Activated CD8-positive, alpha-beta memory T cell treated with anti-CD3 and anti-CD28 coated beads for 36 hours (primary cell): ENCODE measurements around the gene PHKG2. TPM values are rescaled to one million over a fixed set of nuclear protein-coding genes. Genes with fewer than 3 reads are reported as not detected.

Experiments used
- CTCF ChIA-PET: fragments of 350-600 bp; sonication (Branson Sonifier 250); formaldehyde crosslinking; loops from one replicate; lab custom pipeline; 2021; ENCODE audit warnings: antibody characterized with exemption; lab: Charles Lee
- POLR2A ChIA-PET: fragments of 350-600 bp; sonication (Branson Sonifier 250); formaldehyde crosslinking; loops from one replicate; lab custom pipeline; 2021; ENCODE audit warnings: antibody characterized with exemption; lab: Charles Lee
- total RNA-seq, 2 experiments: library from RNA; stranded (reverse); gene quantifications; one replicate each; pipeline ENCODE4 v1.2.3, GENCODE V29; 2021

The PHKG2 gene
- total RNA-seq, 2 experiments from 2014 or later = 34.5 to 34.7 TPM

DNA sequence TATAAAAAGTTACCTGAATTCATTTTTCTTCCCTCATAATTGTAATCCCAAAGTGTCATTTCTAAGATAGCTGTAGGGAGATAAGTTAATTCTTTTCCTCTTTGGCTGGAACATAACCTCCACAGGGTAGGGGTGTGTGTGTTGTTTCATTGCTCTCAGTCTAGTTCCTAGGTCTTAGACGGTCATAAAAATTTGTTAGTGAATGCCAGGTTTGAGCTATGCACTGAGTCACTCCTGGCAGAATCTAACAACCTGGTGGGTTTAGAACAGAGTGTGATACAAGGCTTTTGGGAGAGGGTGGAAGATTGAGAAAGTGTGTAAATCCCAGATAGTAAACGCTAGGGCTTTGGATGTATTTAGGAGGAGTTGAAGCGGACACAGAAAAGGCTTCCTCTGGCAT, 894 bp upstream of the PHKG2 start:
- ChIA-PET POLR2A (interaction anchor here (1.0 to 1.6 kb wide), 4 partner anchors 10 to 155 kb away, joined by 3 to 4 read pairs (median 4); partner anchors contain the start of gene SRCAP), CTCF (interaction anchor here (1.0 to 2.2 kb wide), 4 partner anchors 15 to 97 kb away, joined by 3 to 6 read pairs (median 4); no protein-coding TSS in a partner anchor)

GRCh38 chr16:30748634-30749445, 615 bp downstream of the PHKG2 start:
- ChIA-PET CTCF (interaction anchor here (2.2 kb wide), 1 partner anchor 96 kb away, joined by 6 read pairs; no protein-coding TSS in a partner anchor), POLR2A (interaction anchor here (0.8 to 1.6 kb wide), 5 partner anchors 8 to 963 kb away, joined by 3 to 4 read pairs (median 4); no protein-coding TSS in a partner anchor)

DNA sequence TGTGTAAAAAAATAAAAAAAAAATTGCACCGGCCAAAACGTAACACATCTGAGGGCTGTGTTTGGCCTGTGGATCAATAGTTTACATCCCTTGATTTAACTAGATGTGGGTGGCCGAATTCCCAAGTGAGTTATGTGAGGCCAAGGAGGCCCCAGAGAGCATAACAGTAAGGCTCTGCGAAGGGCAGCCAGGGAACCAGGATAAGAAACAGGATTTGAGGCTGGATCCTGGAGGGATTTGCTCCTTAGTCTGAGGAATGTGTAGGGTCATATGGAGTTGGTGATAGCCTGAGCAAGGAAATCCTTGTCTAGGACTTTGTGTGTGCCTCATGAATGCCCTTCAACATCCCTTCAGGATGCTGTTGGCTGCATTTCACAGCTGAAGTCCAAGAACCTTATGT, 2.0 kb downstream of the PHKG2 start:
- ChIA-PET POLR2A (no interaction called here), CTCF (interaction anchor here (0.5 kb wide), 1 partner anchor 193 kb away, joined by 3 read pairs; no protein-coding TSS in a partner anchor)

GRCh38 chr16:30750876-30751465, 2.7 kb downstream of the PHKG2 start:
- CTCF ChIA-PET = interaction anchor here (0.5 kb wide), 1 partner anchor 1094 kb away, joined by 4 read pairs; no protein-coding TSS in a partner anchor
- POLR2A ChIA-PET = no interaction called here

DNA sequence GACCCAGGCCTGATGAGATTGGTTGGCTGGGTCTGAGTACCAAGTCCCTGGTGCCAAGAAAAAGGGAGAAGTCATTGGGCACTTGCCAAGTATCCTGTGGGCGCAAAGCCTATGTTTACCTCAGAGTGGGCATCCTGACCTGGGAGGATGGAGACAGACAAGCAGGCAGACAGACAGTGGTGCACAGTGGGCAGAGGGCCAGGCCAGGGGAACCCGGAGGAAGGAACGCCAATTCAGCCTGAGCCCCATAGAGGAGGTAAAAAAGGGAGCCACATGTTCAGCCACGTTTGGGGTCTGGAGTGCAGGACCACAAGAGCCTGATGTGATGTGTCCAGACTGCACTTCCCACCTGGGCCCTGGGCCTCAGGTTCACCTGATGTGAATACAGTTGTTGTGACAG, 5.4 kb downstream of the PHKG2 start:
- CTCF ChIA-PET = no interaction called here
- POLR2A ChIA-PET = interaction anchor here (0.5 to 0.8 kb wide), 2 partner anchors 13 to 58 kb away, joined by 3 to 5 read pairs; no protein-coding TSS in a partner anchor

DNA sequence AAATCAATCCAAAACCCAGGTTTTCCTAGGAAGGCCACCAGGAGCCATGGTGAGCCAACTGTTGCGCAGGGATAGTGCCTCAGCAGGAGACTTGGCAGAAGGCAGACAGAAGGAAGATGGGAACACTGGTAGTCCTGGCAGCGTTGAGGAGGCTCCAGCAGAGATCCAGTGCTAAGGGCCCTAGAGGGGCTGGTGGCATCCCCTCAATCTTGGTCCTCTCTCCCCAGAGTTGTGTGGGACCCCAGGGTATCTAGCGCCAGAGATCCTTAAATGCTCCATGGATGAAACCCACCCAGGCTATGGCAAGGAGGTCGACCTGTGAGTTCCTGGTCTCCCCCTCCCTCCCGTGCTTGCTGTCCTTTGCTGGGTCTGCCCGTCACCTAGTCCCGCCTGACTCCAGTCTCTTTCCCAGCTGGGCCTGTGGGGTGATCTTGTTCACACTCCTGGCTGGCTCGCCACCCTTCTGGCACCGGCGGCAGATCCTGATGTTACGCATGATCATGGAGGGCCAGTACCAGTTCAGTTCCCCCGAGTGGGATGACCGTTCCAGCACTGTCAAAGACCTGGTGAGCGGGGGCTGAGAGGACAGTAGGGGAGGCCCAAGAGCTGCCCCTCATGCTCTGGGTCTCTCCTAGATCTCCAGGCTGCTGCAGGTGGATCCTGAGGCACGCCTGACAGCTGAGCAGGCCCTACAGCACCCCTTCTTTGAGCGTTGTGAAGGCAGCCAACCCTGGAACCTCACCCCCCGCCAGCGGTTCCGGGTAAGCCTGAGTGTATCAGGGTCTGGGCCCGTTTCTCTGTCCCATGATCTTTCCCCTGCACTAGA, 7.9 kb downstream of the PHKG2 start:
- ChIA-PET CTCF (no interaction called here), POLR2A (interaction anchor here (1.2 kb wide), 1 partner anchor 9 kb away, joined by 4 read pairs; the partner anchor contains the start of gene PHKG2)

DNA sequence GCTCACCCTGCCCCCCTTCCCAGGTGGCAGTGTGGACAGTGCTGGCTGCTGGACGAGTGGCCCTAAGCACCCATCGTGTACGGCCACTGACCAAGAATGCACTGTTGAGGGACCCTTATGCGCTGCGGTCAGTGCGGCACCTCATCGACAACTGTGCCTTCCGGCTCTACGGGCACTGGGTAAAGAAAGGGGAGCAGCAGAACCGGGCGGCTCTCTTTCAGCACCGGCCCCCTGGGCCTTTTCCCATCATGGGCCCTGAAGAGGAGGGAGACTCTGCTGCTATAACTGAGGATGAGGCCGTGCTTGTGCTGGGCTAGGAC, 8.5 kb downstream of the PHKG2 start:
- ChIA-PET CTCF (no interaction called here), POLR2A (interaction anchor here (1.2 kb wide), 1 partner anchor 9 kb away, joined by 4 read pairs; the partner anchor contains the start of gene PHKG2)

- ChIA-PET POLR2A (interaction anchor here (1.2 kb wide), 1 partner anchor 10 kb away, joined by 4 read pairs; the partner anchor contains the start of gene PHKG2), CTCF (no interaction called here)
Measured at GRCh38 chr16:30757316-30757715, 9.1 kb downstream of the PHKG2 start.

GRCh38 chr16:30758988-30759491, 10.8 kb downstream of the PHKG2 start:
- POLR2A ChIA-PET = no interaction called here
- CTCF ChIA-PET = no interaction called here

- POLR2A ChIA-PET = no interaction called here
- CTCF ChIA-PET = interaction anchor here (0.8 to 1.1 kb wide), 2 partner anchors 58 to 85 kb away, joined by 3 to 4 read pairs; no protein-coding TSS in a partner anchor
Measured at GRCh38 chr16:30760001-30760559, 11.9 kb downstream of the PHKG2 start.

- CTCF ChIA-PET = interaction anchor here (1.1 kb wide), 1 partner anchor 84 kb away, joined by 4 read pairs; no protein-coding TSS in a partner anchor
- POLR2A ChIA-PET = no interaction called here
Measured at GRCh38 chr16:30760577-30761426, 12.6 kb downstream of the PHKG2 start.

GRCh38 chr16:30761427-30761927, 13.3 kb downstream of the PHKG2 start:
- CTCF ChIA-PET = no interaction called here
- POLR2A ChIA-PET = no interaction called here

DNA sequence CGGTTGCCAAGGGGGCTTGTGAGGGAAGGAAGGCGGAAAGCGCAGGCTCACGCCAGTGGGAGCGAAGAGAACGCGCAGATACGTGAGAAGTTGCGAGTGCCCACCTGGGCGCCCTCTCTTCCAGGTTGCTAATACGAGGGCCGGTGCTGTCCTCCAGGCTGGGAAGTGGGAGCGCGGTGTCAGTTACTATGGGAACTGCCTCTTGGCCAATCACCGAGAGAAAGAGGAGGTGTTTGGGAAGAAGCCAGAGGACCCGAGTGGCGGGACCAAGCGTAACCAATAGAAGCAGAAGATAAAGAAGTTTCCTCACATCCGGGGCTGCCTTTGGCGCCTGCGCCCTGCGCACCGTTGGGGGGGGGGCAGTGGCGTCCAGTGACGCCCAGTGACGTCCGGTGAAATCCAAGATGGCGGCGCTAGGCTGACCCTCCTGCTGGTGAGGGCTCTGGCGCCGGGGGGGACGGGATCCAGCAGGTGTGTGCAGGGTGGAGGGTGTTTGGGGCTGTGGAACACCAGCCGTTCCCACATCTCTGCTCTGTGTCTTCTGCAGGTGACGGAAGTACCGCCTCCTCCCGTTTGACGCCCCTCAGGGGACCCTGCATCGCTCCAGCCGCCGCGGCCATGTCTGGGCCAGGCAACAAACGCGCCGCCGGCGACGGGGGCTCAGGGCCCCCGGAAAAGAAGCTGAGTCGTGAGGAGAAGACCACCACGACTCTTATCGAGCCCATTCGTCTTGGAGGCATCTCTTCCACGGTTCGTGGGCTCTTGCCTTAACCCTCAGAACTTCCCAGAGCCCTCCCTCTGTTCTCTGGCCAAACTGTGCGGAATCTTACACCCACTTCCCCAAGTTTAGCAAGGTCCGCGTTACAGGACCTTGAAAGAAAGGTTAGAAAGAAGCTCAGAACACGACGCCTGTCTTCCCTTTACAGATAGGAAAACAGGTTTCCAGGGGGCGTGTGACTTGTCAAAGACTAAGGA, 14.0 kb downstream of the PHKG2 start, which contains the start of the genes CFAP119 and RNF40:
TSS of gene CFAP119 (minus strand) at position 135 of the 975 bp plus-strand sequence. CDS start 314 bp downstream, outside the sequence.
TSS of gene RNF40 (plus strand) at position 395 of the 975 bp plus-strand sequence. CDS start at position 619, 224 bp downstream.
- ChIA-PET POLR2A (no interaction called here), CTCF (no interaction called here)

DNA sequence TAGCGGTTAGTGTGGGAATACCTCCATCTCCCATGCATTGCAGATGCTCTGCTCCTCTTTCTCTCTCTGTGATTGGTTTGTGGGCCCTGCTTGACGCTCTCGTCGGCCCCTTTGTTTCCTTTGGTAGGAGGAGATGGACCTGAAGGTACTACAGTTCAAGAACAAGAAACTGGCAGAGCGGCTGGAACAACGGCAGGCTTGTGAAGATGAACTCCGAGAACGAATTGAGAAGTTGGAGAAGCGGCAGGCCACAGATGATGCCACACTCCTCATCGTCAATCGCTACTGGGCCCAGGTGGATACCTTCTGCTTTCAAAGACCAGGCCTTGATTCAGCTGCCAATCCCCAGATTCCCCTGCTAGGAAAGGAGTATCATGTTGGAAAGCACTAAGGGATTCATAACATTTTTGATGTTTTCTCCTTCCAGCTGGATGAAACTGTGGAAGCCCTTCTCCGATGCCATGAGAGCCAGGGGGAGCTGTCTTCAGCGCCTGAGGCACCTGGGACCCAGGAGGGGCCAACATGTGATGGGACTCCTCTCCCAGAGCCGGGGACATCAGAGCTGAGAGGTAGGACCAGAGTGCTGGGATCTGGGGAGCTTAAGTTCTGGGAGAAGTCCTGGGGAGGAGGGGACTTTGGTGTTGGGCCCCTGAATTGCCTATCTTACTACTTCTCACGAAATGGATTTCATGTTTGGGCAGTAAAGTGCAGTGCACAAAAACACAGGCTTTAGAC, 14.9 kb downstream of the PHKG2 start:
- POLR2A ChIA-PET = no interaction called here

GRCh38 chr16:30764086-30764485, 15.9 kb downstream of the PHKG2 start:
- ChIA-PET CTCF (interaction anchor here (2.1 kb wide), 1 partner anchor 17 kb away, joined by 4 read pairs; no protein-coding TSS in a partner anchor), POLR2A (no interaction called here)

More for the DNA sequence above, 14.9 kb downstream of the PHKG2 start:
- CTCF ChIA-PET = interaction anchor here (2.1 kb wide), 1 partner anchor 16 kb away, joined by 4 read pairs; no protein-coding TSS in a partner anchor
